ENCODE measurements around the gene SENP7.

DNA sequence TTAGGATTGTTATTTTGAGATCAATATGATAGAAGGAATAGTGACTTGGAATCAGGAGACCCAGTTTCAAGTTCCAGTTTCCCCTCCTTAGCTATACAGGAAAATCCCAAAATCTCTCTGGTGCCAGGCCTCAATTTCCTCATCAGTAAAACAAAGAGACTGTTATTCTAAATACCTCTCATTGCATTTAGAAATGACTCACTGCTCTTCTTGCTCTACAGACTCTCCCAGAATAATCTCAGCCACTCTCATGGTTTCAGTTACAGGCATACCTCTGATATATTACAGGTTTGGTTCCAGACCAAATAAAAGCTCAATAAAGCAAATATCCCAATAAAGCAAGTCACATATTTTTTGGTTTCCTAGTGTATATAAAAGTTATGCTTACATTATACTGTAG lies 221.0 kb downstream of the SENP7 start:
- TF ChIP-seq REST (IDR thresholded peaks at IDR 0.05; ENCODE audit: low read depth, low read length) = no peak
- TF ChIP-seq, protein P1, sequence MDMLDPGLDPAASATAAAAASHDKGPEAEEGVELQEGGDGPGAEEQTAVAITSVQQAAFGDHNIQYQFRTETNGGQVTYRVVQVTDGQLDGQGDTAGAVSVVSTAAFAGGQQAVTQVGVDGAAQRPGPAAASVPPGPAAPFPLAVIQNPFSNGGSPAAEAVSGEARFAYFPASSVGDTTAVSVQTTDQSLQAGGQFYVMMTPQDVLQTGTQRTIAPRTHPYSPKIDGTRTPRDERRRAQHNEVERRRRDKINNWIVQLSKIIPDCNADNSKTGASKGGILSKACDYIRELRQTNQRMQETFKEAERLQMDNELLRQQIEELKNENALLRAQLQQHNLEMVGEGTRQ (IDR thresholded peaks at IDR 0.05; ENCODE audit: borderline replicate concordance, low read depth, low read length) = no peak
- no peak for TF ChIP-seq CTCF (IDR thresholded peaks at IDR 0.05)
- no peak for TF ChIP-seq SMC3 (IDR thresholded peaks at IDR 0.05; ENCODE audit: low read depth, low read length)
- no peak for TF ChIP-seq EP300 (IDR thresholded peaks at IDR 0.05; ENCODE audit: borderline replicate concordance in 1 of 2, low read depth in 1 of 2, low read length in 1 of 2)
- TF ChIP-seq, protein P2, sequence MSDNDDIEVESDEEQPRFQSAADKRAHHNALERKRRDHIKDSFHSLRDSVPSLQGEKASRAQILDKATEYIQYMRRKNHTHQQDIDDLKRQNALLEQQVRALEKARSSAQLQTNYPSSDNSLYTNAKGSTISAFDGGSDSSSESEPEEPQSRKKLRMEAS (IDR thresholded peaks at IDR 0.05; ENCODE audit: low read depth) = no peak
- no peak for TF ChIP-seq YY1 (IDR thresholded peaks at IDR 0.05; ENCODE audit: low read depth)
- TF ChIP-seq RCOR1 (IDR thresholded peaks at IDR 0.05; ENCODE audit: low read length) = no peak
- TF ChIP-seq NFIC (IDR thresholded peaks at IDR 0.05; ENCODE audit: borderline replicate concordance) = no peak
- no peak for TF ChIP-seq POLR2AphosphoS5 (IDR thresholded peaks at IDR 0.05; ENCODE audit: low read depth, low read length)
- TF ChIP-seq SIN3A (IDR thresholded peaks at IDR 0.05; ENCODE audit: borderline replicate concordance, low read depth, low read length) = no peak
- no peak for TF ChIP-seq JUND (IDR thresholded peaks at IDR 0.05)
- TF ChIP-seq RAD21 (IDR thresholded peaks at IDR 0.05; ENCODE audit: low read length) = no peak
- TF ChIP-seq TAF1 (IDR thresholded peaks at IDR 0.05; ENCODE audit: borderline replicate concordance, low read depth, low read length) = no peak

All from SK-N-SH (cell line).